ENCODE results near the gene SEBOX. TPM values are rescaled to one million over a fixed set of nuclear protein-coding genes. Genes with fewer than 3 reads are reported as not detected.

The SEBOX gene
- total RNA-seq, 1 donor: not detected

- peak within 1 kb of the TSS; percentile 74 for H3K4me3 ChIP-seq (ENCODE audit: low read depth, low read length)
- peak; percentile 21 for TF ChIP-seq CTCF (IDR thresholded peaks at IDR 0.05; ENCODE audit: insufficient read depth, low read depth, low read length)
Observed at GRCh38 chr17:28318759-28319597, 46.0 kb downstream of the SEBOX start, which contains the start of gene TMEM97. Gene TMEM97, plus strand, starts transcription at chr17:28319200. Its CDS starts 40 bp downstream, at chr17:28319240.

GRCh38 chr17:28317966-28318758 is 46.8 kb downstream of the SEBOX start:
- TF ChIP-seq CTCF (IDR thresholded peaks at IDR 0.05; ENCODE audit: insufficient read depth, low read depth, low read length): no peak

More at GRCh38 chr17:28318759-28319597, 46.0 kb downstream of the SEBOX start, which contains the start of gene TMEM97:
- peak; percentile 98 for DNase-seq (ENCODE audit: low read depth)

GRCh38 chr17:28317099-28317965 is 47.7 kb downstream of the SEBOX start:
- no peak for DNase-seq (ENCODE audit: low read depth)
- H3K4me3 ChIP-seq (ENCODE audit: low read depth, low read length): no peak overlapping the region
- no peak for TF ChIP-seq CTCF (IDR thresholded peaks at IDR 0.05; ENCODE audit: insufficient read depth, low read depth, low read length)

More at GRCh38 chr17:28317966-28318758, 46.8 kb downstream of the SEBOX start:
- no peak for DNase-seq (ENCODE audit: low read depth)
- H3K4me3 ChIP-seq (ENCODE audit: low read depth, low read length): peak overlapping the region; percentile 74

GRCh38 chr17:28315846-28316705 is 48.9 kb downstream of the SEBOX start:
- TF ChIP-seq CTCF (IDR thresholded peaks at IDR 0.05; ENCODE audit: insufficient read depth, low read depth, low read length): no peak
- DNase-seq (ENCODE audit: low read depth): no peak
- no peak overlapping the region for H3K4me3 ChIP-seq (ENCODE audit: low read depth, low read length)

- no peak for TF ChIP-seq CTCF (IDR thresholded peaks at IDR 0.05; ENCODE audit: insufficient read depth, low read depth, low read length)
- no peak overlapping the region for H3K4me3 ChIP-seq (ENCODE audit: low read depth, low read length)
- no peak for DNase-seq (ENCODE audit: low read depth)
Observed at GRCh38 chr17:28313841-28314240, 51.2 kb downstream of the SEBOX start.

Other genes with a start within 250 kb of the SEBOX start
- 22.9 and 47.1 TPM in 2 replicates for gene TMEM97, start 46.0 kb downstream of the SEBOX start, total RNA-seq
- gene IFT20, start 29.7 kb downstream of the SEBOX start, total RNA-seq: 46.7 and 51.4 TPM in 2 replicates
- gene TNFAIP1, start 29.4 kb downstream of the SEBOX start, total RNA-seq: 35.1 and 50.1 TPM in 2 replicates
- gene POLDIP2, start 7.7 kb downstream of the SEBOX start, total RNA-seq: 85.5 and 88.9 TPM in 2 replicates
- gene VTN, start 5.1 kb upstream of the SEBOX start, total RNA-seq: 5.2 and 10.0 TPM in 2 replicates
- 12.9 and 16.4 TPM in 2 replicates for gene SARM1, start 6.5 kb upstream of the SEBOX start, total RNA-seq
- gene SLC46A1, start 41.0 kb upstream of the SEBOX start, total RNA-seq: 8.4 and 9.5 TPM in 2 replicates
- gene SLC13A2, start 108.4 kb upstream of the SEBOX start, total RNA-seq: not detected in 2 replicates
- gene FOXN1, start 141.1 kb upstream of the SEBOX start, total RNA-seq: not detected in 2 replicates
- gene UNC119, start 187.4 kb upstream of the SEBOX start, total RNA-seq: 19.6 and 21.6 TPM in 2 replicates
- 48.3 and 52.7 TPM in 2 replicates for gene PIGS, start 206.3 kb upstream of the SEBOX start, total RNA-seq
- 28.9 and 41.6 TPM in 2 replicates for gene ALDOC, start 211.7 kb upstream of the SEBOX start, total RNA-seq
- 21.9 and 38.4 TPM in 2 replicates for gene SPAG5, start 233.8 kb upstream of the SEBOX start, total RNA-seq
- gene RSKR, start 249.0 kb upstream of the SEBOX start, total RNA-seq: 4.8 and 5.6 TPM in 2 replicates